Duodenal mucosa (tissue), 2 donors: Measurements from ENCODE around the gene PANK4.

Experiments
- H3K27ac ChIP-seq: one replicate; pipeline ENCODE4 v1.7.0; 2013; ENCODE audit warnings: low read depth, low read length
- H3K27me3 ChIP-seq, 2 donors: one replicate each; pipeline ENCODE4 v1.7.0; 2013; ENCODE audit warnings: low read length in 2 of 2, control low read depth in 1 of 2; ENCODE audit not compliant: insufficient read depth in 2 of 2, control insufficient read depth in 1 of 2
- H3K36me3 ChIP-seq, 2 donors: one replicate each; pipeline ENCODE4 v1.7.0; 2013; ENCODE audit warnings: low read length in 2 of 2, control low read depth in 1 of 2; ENCODE audit not compliant: insufficient read depth in 2 of 2, control insufficient read depth in 1 of 2
- H3K4me1 ChIP-seq, 2 donors: one replicate each; pipeline ENCODE4 v1.7.0; 2013; ENCODE audit warnings: low read length in 2 of 2, control low read depth in 1 of 2; ENCODE audit not compliant: insufficient read depth in 2 of 2, control insufficient read depth in 1 of 2
- H3K4me3 ChIP-seq, 2 donors: one replicate each; pipeline ENCODE4 v1.7.0; 2013; ENCODE audit warnings: low read length in 2 of 2, low read depth in 1 of 2
- H3K9ac ChIP-seq, 2 donors: one replicate each; pipeline ENCODE4 v1.7.0; 2013; ENCODE audit warnings: low read length in 2 of 2, low read depth in 1 of 2
- H3K9me3 ChIP-seq, 2 donors: one replicate each; pipeline ENCODE4 v1.7.0; 2013; ENCODE audit warnings: low read length in 2 of 2, control low read depth in 1 of 2; ENCODE audit not compliant: control insufficient read depth in 1 of 2

PANK4 gene

DNA sequence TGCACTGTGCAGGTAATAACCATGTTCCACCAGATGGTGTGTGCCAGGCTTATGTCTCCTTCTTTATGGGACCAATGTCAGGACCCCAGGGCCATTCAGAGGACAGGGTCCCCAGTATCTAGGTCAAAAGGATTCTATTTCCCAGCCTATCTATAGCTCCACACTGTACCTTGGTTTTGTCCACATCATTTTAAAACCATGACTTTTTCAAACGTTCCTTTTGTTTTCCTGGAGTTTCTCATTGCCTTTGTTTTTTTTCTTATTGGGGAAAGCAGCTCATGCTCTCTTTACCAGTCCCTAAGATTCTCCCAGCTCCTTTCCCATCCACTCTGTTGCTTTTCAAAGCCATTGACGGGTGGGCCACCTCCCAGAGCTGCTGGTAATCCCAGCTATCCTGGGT is 37.7 kb downstream of the PANK4 start:
- H3K27ac ChIP-seq, result no peak overlapping the region
- H3K4me1 ChIP-seq, result no peaks in the 10 kb centered on the region
- peaks cover 0 to 10% of the 10 kb centered on the region in 2 donors for H3K9me3 ChIP-seq
- no peaks in the 10 kb centered on the region for H3K27me3 ChIP-seq
- H3K9ac ChIP-seq, result no peak overlapping the region
- H3K36me3 ChIP-seq, result no peaks in the 10 kb centered on the region
- H3K4me3 ChIP-seq, result no peak overlapping the region

DNA sequence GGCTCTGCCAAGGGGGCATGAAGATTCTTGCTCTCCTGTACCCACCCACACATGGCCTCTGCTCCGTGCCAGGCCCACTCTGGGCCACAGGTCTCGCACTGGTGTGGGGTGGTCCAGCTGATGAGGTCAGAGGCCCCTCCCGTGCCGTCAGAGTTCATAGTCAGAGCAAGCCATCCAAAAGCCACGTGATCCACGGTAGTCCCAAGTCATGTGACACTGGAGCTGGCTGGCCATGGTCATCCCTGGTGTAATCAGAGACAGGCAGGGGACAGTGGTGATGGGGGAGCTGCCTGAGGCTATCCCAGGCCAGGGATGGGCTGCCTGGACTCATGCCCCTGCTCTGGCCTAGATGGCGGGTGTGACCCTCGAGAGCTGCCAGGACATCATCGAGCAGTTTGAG is 39.8 kb downstream of the PANK4 start:
- Histone ChIP-seq H3K36me3 (no peaks in the 10 kb centered on the region), H3K9ac (no peak overlapping the region), H3K9me3 (peaks cover 0 to 10% of the 10 kb centered on the region in 2 donors), H3K27me3 (no peaks in the 10 kb centered on the region), H3K4me3 (no peak overlapping the region), H3K27ac (no peak overlapping the region), H3K4me1 (peaks cover 5% of the 10 kb centered on the region in 2 donors)

DNA sequence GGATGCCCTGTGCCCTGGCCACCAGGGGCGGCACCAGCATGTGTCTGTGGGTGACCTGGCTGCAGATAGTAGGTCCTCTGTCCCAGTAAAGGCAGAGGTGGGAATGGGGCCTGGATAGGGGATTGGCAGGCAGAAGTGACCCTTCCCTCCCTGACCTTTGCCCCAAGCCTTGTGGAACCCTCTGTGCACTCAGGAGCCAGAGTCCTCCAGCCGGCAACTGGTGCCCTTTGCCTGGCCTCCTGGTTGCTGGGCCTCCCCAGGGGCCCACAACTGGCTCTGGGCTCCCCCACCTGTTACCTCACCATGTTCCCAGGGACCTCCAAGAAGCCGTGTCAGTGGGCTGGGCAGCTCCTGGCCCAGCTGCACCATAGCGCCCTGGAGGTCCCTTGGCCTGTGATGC is 40.4 kb downstream of the PANK4 start:
- Histone ChIP-seq H3K4me1 (peaks cover 5% of the 10 kb centered on the region in 2 donors), H3K9me3 (peaks cover 0 to 10% of the 10 kb centered on the region in 2 donors), H3K4me3 (no peak overlapping the region), H3K9ac (no peak overlapping the region), H3K27me3 (no peaks in the 10 kb centered on the region), H3K27ac (no peak overlapping the region), H3K36me3 (no peaks in the 10 kb centered on the region)

DNA sequence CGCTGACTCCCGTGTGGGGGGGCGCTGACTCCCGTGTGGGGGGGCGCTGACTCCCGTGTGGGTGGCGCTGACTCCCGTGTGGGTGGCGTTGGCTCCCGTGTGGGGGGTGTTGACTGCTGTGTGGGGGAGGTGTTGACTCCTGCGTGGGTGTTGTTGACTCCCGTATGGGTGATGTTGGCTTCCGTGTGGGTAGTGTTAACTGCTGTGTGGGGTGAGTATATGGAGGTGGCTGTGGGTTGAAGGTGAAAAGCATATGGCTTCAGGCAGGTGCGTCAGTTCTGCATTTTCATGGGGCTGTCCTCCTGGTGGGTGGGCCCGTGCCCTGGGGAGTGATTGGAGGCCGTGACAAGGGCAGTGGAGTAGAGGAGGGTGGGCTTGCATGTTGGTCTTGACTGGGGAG is 42.4 kb downstream of the PANK4 start:
- Histone ChIP-seq H3K4me1 (peaks cover 5% of the 10 kb centered on the region in 2 donors), H3K9ac (no peak overlapping the region), H3K27ac (no peak overlapping the region), H3K36me3 (no peaks in the 10 kb centered on the region), H3K27me3 (no peaks in the 10 kb centered on the region), H3K9me3 (peaks cover 0 to 9% of the 10 kb centered on the region in 2 donors), H3K4me3 (no peak overlapping the region)

DNA sequence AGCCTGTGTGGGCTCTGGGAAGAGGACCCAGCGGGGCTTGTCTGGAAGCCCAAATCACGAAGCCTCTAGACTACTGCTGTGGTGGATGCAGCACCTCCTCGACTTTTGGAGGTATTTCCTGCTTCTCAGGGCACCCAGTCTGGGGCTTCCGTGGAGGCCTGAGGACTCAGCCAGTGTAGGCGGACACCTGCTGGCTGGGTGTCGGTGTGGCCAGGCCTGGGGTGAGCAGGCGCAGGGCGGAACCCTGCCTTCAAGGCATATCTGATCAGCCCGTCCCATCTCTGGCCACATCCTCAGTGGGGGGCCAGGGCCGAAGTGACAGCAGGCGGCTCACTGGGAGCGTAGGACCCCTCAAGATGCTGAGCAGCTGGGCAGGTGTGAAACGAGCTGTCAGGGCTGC is 43.4 kb downstream of the PANK4 start:
- Histone ChIP-seq H3K27ac (no peak overlapping the region), H3K9ac (no peak overlapping the region), H3K9me3 (peaks cover 0 to under 1% of the 10 kb centered on the region in 2 donors), H3K36me3 (no peaks in the 10 kb centered on the region), H3K4me3 (no peak overlapping the region), H3K4me1 (peaks cover 9 to 12% of the 10 kb centered on the region in 2 donors), H3K27me3 (no peaks in the 10 kb centered on the region)

DNA sequence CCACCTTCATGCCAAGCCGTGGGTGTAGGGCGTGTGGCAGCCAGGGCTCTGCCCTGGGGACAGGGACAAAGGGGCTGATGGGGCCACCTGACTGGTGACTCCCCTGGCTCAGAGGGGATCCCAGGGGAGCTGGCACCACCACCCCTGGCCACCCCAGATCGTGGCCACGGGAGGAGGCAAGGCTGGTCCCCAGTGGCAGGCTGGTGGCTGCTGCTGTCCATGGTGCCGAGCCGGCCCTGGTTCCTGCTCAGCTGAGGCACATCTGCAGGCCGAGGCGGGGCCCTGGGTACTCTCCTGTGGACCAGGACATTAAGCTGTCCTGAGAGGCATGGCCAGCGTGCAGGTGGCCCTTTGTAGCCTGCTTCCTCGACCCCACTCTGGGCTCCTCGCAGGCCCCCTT is 43.8 kb downstream of the PANK4 start:
- no peak overlapping the region for H3K9ac ChIP-seq
- H3K4me3 ChIP-seq, result no peak overlapping the region
- H3K27ac ChIP-seq, result no peak overlapping the region
- no peaks in the 10 kb centered on the region for H3K27me3 ChIP-seq
- H3K36me3 ChIP-seq, result no peaks in the 10 kb centered on the region
- peaks cover 9 to 16% of the 10 kb centered on the region in 2 donors for H3K4me1 ChIP-seq
- H3K9me3 ChIP-seq, result no peaks in the 10 kb centered on the region

DNA sequence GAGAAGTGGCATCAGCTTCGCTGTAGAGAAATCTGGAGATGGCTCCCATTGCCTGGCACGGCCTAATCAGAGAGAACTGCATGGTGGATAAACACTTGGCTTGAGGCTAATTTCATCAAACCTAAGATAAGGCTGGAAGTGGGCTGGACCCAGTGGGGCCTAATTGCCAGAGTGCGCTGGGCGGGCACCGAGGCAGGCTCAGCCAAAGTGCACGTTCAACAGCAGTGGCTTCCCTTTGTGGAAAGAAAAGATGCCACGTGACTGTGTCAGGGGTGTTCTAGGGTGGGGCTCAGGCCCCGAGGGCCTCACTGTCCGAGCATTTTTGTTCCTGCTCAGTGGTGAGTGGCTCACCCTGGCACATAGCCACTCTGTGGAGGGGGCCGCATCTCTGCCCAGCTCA is 44.5 kb downstream of the PANK4 start:
- H3K9me3 ChIP-seq, result no peaks in the 10 kb centered on the region
- H3K4me1 ChIP-seq, result peaks cover 9 to 19% of the 10 kb centered on the region in 2 donors
- no peak overlapping the region for H3K9ac ChIP-seq
- no peak overlapping the region for H3K27ac ChIP-seq
- no peaks in the 10 kb centered on the region for H3K36me3 ChIP-seq
- H3K27me3 ChIP-seq, result no peaks in the 10 kb centered on the region
- H3K4me3 ChIP-seq, result no peak overlapping the region

DNA sequence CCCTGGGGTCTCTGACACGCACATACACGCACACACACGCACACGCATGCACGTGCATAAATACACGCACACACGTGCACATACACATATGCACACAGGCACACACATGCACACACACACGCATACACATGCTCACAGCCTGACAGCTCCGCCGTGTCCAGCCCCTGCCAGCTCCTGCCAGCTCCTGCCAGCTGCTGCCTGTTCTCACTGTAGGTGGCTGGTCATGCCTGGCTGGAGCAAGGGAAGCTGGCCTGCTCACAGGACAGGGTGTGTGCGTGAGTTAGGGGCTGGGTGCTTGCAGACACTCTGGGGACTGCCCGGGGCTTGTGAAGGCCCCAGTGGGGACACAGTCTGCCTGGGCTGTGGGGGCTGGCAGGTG is 45.4 kb downstream of the PANK4 start:
- H3K27ac ChIP-seq, result no peak overlapping the region
- H3K4me1 ChIP-seq, result peaks cover 9 to 19% of the 10 kb centered on the region in 2 donors
- no peaks in the 10 kb centered on the region for H3K27me3 ChIP-seq
- H3K9me3 ChIP-seq, result no peaks in the 10 kb centered on the region
- H3K9ac ChIP-seq, result no peak overlapping the region
- no peak overlapping the region for H3K4me3 ChIP-seq
- H3K36me3 ChIP-seq, result no peaks in the 10 kb centered on the region

DNA sequence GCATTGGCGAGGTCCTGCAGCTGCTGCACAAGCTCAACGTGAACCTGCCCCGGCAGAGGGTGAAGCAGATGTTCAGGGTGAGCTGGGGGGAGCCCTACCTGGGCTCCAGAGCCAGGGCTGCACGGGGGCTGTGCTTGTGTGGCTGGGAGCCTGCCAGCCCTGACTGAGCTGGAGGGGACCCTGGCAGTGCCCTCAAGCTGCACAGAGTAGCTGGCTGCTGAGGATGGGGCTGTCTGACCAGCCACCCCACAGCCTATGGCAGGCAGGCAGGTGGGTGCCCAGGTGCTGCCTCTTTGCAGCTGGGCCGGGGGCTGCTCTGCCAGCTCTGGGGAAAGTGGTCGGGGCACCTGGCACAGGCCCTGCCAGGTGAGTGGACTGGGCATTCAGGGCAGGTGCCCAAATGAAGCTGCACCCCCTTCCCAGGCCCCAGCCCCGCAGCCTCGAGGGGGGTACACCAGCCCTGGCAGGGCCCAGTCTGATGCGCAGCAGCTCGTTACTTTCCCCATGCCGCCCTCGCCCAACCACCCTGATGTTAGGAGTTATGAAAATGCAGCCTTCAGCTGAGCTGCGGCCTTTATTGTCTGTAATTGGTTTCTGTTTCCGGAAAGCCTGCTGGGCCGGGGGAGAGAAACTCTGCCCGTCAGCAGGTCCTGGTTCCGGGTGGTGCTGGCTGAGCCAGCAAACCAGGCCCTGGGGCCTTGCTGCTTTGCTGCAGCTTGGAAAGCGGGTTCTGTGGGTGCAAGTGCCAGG is 46.0 kb downstream of the PANK4 start:
- Histone ChIP-seq H3K4me1 (peaks cover 9 to 19% of the 10 kb centered on the region in 2 donors), H3K27me3 (no peaks in the 10 kb centered on the region), H3K9ac (no peak overlapping the region), H3K9me3 (no peaks in the 10 kb centered on the region), H3K4me3 (no peak overlapping the region), H3K27ac (no peak overlapping the region), H3K36me3 (no peaks in the 10 kb centered on the region)

DNA sequence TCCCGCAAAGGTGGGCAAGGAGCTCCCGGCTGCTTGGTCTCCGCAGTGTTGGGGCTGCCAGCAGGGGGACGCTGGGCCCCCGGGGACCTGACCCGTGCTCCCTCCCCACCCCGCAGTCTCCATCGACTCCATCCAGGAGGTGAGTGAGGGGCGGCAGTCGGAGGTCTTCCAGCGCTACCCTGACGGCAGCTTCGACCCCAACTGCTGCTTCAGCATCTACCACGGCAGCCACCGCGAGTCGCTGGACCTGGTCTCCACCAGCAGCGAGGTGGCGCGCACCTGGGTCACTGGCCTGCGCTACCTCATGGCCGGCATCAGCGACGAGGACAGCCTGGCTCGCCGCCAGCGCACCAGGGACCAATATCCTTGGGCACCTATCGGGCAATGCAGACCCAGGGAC is 46.8 kb downstream of the PANK4 start:
- no peaks in the 10 kb centered on the region for H3K9me3 ChIP-seq
- no peaks in the 10 kb centered on the region for H3K27me3 ChIP-seq
- H3K4me1 ChIP-seq, result peaks cover 9 to 19% of the 10 kb centered on the region in 2 donors
- no peaks in the 10 kb centered on the region for H3K36me3 ChIP-seq
- H3K9ac ChIP-seq, result no peak overlapping the region
- no peak overlapping the region for H3K4me3 ChIP-seq
- no peak overlapping the region for H3K27ac ChIP-seq
